Activated T-cell treated with anti-CD3 and anti-CD28 coated beads for 4 hours (primary cell): ENCODE measurements around the gene DICER1.

Experiments used
- DNase-seq: peaks from one replicate; pipeline ENCODE4 v3.0.0-alpha.2; 2020

The DICER1 gene

DNA sequence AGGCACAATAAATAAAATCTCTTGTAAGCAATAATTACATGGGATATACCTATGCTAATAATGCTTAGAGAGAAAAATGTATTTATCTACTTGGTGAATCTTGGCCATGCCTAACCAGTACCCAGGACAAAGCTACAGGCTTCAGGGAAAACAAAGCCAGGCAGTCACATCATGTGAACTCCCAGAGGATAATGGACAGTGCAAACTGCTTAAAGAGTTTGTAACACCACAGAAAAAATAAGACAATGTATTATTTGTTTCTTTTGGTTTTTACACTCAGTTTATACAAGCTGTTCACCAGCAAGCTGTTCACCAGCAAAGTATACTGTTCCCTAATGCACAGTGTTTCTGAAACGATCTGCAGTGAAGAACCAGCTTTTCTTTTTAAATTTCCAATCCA lies 38.0 kb downstream of the DICER1 start:
- DNase-seq = no peak

DNA sequence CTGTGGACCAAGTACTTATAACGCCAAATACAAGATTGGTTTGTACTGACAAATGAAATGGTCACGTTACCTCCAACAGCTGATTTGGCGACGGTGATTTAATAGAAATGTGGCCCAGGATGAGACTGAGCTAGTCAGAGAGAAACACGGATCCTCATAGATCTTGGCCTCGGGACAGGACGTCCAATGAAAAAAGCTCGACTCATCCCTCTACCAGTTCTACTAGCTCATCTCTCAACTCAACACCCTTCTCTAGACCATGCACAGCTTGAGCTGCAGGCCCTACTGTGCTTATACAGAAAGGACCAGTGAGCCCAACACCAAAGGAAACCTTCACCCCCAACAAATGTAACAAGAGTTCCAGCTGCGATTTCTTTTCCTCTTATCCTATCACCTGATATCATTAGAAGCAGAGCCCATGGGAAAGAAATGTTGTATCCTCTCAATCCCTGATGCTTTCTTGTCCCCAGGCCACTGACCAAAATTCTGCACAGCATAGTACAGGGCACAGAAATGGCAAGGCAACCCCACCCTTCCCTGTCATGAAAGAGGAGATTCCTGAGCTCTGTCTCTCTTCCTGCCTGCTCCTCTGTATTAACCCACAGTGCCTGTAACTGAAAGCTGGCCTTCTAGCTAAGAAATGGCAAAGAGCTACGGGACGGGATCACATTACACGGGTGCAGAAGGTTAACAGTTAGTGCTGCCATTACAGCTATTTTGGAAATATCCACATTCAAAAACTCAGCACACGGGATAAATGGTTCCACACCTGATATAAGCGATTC lies 39.2 kb downstream of the DICER1 start:
- no peak for DNase-seq

DNA sequence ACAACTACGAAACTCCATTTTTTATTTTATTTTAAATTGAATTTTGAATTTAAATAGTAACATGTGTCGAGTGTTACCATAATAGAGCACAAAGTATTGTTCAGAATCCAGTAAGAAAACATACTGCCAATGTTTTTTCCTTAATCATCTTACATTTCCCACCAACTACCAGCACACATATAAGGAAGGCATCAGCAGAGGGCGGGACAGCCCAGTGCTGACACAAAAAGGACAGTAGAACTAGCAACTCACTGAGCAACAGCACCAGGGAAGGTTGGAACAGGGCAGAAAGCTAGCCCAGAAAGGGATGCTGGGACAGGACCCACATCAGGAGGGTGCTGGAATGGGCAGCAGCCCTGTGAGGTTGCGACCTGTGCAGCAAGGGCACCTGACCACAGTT lies 43.9 kb downstream of the DICER1 start:
- no peak for DNase-seq

DNA sequence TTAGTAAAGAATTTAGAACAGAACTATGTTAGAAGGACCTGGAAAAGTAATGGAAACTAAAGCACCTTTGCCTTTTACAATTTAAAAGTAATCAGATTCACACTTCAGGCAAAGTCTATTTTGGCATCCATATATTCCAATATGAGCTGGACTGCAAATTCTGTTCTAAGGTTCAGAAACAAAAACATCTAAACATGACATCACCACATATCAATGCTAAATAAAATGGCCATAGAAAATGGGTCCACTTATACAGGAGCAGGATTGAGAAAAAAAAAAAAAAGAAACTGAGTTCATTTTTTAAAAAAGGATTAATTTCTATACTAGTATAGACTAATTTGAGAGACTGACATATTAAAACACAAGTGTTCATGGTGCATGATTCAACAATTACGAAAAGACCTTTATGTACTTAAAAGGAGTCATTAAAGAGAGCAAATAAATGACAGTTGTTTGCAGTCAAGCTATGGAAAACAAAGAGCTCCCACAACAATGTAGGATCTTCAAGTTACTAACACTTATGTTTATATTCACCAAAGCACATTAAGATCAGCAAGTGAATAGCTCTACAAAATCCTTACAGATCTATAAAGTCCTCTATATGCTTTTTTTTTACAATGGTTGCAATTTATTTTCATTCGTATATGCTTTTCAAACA lies 45.7 kb downstream of the DICER1 start:
- no peak for DNase-seq

DNA sequence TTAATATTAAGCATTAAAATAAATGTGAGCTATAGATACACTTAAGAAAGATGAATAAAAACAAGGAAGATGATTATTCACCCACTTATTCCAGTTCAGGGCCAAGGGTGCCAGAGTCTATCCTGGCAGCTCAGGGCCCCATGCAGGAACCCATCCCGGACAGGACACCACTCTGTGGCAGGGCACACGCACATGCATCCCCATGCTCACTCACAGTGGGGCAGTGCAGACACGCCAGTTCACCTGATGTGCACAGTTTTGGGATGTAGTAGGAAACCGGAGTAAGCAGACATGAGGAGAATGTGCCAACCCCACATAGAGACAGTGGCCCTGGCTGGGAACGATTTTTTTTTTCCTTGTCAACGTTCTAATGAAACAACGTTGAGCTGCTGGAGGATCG lies 47.2 kb downstream of the DICER1 start:
- no peak for DNase-seq

DNA sequence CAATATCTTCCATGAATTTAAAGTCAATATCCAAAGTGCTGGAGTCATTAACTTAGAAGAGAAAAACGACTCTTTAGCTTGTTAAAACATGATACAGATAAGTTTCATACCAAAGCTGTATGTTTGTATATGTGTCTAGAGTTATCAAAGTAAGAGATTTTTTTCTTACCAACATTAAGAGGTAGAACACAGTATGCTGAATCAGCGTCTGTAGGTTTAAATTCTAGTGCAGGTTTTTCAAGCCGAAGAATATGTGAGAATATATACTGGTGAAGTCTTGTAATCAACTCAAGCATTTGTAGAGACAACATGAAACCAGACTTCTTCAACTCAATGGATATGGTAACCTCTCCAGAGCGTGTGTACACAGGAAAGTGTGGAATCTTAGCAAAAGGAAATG lies 49.6 kb downstream of the DICER1 start:
- DNase-seq = no peak

DNA sequence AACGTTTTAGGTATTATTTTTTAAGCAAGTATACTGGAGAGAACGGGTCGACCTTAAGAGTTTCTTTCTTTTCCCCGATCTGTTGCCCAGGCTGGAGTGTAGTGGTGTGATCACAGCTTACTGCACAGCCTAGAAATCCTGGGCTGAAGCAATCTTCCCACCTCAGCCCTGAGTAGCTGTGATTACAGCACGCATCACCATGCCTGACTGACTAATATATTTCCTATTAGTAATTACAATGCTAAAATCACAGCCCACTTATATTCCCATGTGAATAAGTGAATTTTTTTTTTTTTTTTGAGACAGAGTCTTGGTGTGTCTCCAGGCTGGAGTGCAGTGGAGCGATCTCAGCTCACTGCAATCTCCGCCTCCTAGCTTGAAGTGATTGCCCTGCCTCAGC lies 50.4 kb downstream of the DICER1 start:
- no peak for DNase-seq

DNA sequence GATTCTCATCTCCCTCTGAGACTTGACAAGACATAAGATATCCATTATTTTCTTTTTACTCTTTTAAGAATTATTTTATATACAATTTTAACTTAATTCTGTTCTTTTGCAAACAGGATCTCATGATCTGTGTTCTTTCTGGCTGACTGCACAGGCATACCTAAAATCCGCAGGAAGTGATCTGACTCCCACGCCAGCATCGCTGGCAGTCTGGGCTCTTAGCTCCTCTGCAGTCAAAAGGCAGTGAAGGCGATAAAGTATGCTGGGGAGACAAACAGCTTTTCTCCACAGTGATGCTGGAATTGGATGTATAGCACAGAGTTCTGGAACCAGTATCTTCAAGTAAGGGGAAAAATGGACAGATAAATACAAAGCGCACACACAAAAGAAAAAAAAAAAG lies 52.4 kb downstream of the DICER1 start:
- no peak for DNase-seq

DNA sequence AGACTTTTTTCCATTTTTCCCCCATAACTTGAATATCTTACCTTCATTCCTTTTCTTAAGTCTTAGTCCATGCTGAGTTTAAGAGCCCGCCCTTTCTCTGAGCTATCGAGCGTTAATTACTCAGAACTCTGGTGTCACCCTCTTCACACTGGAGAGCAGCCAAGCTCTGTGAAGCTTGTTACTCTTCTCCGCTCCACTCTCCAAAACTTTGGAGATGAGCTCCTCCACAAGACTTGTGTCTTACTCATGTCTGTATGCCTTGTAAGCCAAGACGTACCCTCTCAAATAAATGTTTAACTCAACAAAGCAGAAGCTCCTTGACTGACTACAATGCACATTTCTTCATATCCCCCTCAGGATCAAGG lies 54.7 kb downstream of the DICER1 start:
- DNase-seq = no peak

DNA sequence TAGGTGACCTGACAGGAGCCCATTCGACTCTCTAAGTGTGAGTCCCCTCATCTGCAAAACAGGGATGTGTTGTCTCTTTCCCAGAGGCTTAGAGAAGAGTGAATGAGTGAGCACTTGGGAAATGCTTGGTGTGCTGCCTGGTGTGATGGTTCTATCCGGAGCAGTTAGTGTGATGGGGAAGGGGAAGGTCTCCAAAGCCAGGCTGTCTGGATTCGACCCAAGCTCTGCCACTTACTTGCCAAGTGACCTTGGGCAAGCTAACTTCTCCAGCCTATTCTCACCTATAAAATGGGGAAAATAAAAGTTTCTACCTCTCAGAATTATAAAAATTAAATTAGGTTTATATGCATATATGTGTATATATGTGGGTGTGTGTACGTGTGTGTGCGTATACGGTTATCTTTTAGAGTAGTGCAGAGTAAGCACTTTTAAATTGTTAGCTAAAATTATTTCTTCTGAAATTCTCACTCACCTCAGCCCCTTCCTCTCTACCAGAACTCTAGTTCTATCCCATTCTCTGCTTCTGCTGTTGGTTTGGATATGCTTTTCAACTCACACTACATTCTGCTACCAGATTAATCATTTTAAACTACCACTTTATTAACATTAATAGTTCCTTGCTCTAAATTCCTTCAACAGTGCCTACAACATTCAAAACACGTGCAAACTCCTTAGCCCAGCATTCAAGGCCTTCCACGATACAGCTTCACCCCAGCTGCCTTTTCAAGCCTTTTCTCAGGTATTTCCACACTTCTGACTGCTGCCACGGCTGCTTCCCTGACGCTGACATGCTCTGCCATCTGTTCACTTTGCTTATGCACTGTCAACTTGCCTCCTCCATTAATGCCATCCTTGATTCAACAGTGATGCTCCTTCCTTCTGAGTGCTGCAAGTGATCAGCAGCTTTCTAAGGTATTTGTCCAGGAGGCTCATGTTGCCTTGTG lies 55.3 kb downstream of the DICER1 start:
- no peak for DNase-seq

DNA sequence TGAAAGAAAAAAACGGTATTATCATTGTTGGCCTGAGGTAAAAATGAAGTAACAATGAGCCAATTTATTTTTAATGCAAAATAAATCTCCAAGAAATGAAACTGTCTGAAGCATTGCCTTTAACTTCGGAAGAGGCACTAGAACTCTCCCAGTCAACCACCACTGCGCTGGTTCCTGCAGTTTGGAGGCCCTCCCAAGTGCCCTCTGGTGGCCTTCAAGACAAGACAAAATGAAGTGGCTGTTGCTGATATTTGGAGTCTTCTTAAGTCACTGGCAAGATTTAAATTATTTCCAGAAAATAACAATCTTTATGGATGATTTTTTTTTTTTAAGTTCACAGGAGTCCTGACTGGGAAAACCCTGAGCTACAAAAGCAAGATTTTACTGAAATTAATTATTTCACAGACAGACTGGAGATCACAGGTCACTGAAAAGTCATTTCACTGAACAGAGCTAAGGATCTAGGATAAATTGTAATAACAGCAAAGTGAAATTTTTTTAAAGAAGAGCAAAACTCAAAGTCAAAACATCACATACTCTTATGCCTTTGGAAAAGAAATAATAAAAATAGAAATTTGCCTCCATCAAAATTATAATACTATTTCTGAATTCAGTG lies 58.2 kb downstream of the DICER1 start:
- no peak for DNase-seq

DNA sequence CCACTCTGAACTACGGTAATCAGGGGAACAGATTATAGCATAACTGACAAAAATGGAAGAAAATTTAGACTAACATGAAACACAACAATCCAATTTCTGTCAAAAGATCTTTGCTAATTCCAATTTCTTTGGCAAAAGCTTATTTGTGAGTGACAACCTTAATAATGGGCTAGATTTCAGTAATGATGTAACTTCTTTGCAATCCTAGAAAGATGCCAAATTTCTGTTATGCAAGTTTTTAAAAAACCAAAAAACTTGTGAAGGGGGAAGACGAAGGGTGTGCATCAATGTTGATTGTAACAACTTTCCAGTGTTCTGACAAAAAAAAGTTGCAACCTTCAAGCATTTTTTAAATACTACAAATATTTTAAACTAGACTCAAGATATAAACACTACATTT lies 59.9 kb downstream of the DICER1 start:
- no peak for DNase-seq

DNA sequence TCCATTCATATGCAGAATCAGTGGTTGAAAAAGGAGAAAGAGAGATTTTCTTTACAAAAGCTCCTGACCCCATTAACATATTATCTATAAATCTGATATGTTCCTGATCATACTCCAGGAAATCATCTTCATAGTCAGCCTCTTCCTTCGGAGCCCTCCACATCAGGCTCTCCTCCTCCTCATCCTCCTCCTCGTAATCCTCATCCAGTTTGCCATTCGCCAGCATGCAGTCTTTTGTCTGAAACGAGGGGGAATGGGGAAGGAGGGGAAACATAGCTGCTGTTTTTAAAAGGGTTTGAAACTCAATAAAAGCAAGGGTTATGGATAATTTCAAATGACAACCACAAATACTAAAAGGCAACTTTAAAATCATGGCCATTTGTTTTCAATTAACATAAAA lies 60.9 kb downstream of the DICER1 start:
- DNase-seq = no peak

DNA sequence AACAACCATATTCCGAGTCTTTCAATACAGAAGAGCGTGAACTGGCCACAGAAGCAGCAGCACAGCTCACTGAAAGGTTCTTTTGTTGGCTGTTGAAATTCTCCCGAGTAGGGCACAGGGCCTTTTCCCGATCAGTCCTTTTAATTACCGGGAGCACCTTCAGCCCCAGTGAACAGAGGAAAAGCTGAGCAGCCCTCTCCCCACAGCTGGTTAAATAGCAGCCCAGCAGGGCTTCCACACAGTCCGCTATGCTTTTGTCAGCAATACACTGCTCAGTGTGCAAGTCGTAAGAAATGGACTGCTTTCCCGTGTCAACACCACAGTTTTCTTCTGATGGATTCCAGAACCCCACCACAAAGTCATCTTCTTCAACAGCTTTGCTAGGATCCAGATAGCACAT lies 61.3 kb downstream of the DICER1 start:
- DNase-seq = no peak

DNA sequence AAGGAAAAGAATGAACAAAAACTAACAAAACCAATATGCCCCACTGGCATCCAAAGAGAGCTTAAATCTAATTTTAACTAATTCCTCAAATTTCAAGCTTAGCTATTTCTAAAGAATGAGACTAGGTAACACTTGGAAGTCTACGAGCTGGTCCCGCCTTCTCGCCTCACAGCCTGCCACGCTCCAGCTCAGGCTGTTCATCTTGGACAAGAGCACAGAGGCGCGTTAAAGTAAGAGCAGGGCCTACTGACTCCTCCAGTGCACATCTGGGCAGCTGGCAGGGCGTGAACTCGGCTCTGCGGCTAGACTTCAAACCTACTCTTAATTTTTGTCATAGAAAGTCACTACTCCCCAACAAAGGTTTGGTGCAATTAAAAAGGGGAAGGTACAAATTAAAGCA lies 64.6 kb downstream of the DICER1 start:
- DNase-seq = no peak

DNA sequence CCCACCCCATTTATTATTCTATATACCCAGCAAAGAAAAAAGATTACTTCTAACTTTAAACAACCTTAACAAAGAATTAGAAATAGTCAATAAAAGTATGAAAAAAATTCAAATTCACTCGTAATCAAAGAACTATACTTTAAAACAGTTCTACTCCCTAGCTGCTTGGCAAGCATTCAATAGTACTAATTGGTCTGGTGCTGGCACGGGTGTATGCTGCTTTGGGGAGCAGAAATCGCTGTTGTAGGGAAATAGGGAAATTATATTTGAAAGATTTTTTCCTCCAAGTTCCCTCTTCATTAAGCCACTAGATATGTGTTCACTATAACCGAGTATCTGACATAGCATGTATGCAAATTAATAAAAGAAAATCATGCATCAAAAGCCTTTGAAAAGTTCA lies 65.7 kb downstream of the DICER1 start:
- DNase-seq = no peak

DNA sequence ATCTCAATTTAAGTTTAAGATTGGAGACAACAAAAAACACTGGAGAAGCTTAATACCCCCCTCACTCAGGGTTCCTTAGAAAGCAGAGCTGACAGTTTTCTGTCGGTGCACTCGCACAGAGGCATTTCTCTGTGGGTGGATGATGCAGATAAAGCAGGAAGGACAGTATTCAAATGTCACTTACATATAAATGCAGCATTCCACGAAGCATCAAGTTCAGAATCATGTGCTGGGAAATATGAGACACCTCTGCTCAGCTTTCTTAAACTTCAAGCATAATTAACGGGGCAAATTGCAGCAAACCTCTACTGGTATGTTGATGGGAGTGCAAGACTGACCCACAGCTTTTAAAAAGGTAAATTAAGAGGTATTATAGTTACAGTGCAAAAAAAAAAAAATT lies 68.7 kb downstream of the DICER1 start:
- DNase-seq = no peak

DNA sequence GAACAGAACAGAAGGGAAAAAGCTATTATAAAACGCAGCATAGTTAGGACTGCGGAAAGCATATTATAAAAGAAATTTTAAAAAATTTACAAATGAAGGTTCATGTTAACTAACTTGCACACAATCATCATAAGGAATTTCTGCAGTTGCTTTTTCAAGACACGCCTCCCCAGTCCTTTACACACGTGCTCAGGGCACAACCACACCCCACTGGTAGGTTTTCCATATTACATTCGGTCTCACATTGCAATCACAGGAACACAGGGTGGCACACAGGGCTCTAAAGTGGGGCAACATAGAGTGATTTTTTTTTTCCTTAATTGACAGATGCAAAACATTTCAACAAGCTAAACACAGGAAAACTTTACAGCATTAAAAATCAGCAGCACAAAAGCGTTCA lies 69.7 kb downstream of the DICER1 start:
- no peak for DNase-seq

DNA sequence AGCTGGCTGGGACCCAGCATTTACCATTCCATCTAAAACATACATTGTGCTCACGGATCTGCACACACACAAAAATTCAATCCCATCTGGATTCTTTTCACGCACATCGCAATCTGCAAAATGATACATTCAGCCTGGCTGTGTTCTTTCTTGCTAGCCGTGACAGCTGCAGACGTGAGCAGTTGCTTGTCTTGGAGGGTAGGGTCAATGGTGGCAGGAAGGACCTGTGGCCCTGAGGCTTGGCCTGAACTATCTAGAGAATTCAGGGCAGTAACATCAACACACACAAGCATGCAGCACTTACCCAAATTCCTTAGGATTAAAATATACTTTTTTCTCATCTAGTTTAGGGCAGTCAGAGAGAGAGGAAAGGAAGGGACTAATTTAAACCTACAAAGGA lies 72.0 kb downstream of the DICER1 start:
- DNase-seq = no peak

DNA sequence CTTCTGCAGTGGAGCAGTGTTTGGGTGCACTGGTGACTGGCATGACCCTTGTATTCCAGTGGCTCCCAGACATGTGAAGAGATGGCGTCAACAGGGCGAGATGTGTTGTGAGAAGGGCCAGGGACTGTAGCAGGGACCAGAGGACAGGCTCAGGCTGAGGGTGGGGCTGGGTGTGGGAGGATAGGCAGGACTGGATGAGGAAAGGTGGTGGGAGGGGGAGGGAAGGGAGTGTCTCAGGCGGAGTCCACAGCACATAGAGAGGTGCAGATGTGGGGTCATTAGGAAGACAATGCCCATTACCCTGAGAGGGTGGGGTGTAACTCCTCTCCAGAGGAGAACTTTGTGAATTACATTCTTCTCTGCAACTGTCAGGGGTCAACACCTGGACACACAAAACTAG lies 78.5 kb downstream of the DICER1 start:
- DNase-seq = no peak

DNA sequence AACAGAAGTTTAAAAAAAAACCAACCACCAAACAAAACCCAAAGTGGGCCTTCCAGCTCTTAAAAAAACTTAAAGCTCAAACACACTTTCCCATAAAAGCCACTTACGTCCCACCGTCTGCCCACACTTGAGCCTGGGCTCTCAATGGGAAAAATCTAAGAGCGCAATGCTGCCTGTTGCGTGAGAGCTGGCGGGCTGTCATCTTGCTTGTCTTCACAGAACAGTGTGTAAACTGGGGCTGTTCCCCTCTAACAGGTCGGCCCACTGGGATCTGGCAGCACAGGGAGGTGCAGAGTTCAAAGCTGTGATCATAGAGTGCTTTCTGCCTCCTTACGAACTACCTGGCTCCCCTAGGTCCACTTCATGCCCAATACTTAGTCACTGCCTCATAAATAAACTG lies 80.0 kb downstream of the DICER1 start:
- no peak for DNase-seq

DNA sequence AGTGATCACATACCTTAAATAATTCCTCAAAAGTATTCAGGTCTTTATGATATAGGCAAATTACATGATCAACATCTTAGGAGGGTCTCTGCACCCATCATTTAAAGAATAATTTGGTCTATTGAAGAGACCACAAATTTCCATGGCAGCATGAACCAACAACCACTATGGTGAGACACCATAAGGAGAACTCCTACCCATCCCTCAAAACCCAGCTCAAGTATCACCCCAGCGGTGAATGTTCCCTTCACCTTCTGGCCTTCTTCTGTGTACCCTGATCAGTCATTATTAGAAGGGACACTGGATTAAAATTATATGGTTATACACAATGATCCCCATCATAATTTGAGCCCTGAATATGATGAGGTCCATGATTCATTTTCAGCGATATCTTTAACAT lies 81.5 kb downstream of the DICER1 start:
- DNase-seq = no peak

DNA sequence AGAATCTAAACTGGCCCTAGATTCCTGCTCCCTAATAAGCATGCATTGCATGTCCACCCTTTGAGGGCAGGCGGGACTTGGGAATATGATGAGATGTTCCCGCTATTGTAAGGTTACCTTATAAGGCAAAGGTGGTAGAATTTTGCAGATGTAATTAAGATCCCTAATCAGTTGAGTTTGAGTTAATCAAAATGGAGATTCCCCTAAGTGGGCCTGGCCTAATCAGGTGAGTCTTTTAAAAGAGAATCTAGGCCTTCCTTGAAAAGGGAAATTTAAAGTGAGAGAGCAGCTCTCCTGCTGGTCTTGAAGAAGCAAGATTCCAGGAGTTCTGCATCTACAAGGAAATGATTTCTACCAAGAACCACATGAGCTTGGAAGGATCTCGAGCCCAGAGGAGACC lies 83.4 kb downstream of the DICER1 start:
- DNase-seq = no peak
